K562 (cell line): ENCODE measurements around the gene FGFR1OP2. TPM values are rescaled to one million over a fixed set of nuclear protein-coding genes. Genes with fewer than 3 reads are reported as not detected.

Source experiments
- DEAF1 ChIP-seq: fragments of 450-650 bp; formaldehyde crosslinking; IDR thresholded peaks from 2 replicates; pipeline ENCODE4 v1.4.0; 2020; ENCODE audit warnings: mild to moderate bottlenecking, moderate library complexity
- EP300 ChIP-seq: IDR thresholded peaks from 2 replicates; pipeline ENCODE4 v1.6.1; 2012; ENCODE audit warnings: low read length, improper control_type of control experiment
- GTF2E2 ChIP-seq: fragments of 200-800 bp; sonication (Bioruptor generic); IDR thresholded peaks from 2 replicates; pipeline ENCODE4 v1.6.1; 2016; ENCODE audit warnings: missing genetic modification characterization, missing compliant biosample characterization
- HMGN3 ChIP-seq: IDR thresholded peaks from 2 replicates; pipeline ENCODE4 v1.6.1; 2011; ENCODE audit warnings: borderline replicate concordance, low read depth, mild to moderate bottlenecking, mixed read lengths, low read length; ENCODE audit not compliant: insufficient read length; ENCODE audit errors: extremely low read depth
- KDM5B ChIP-seq: fragments of 200-600 bp; sonication (generic); IDR thresholded peaks from 2 replicates; pipeline ENCODE4 v1.6.1; 2012; ENCODE audit warnings: low read depth, mild to moderate bottlenecking, moderate library complexity, low read length, control low read depth, inconsistent platforms; ENCODE audit not compliant: insufficient replicate concordance
- NR1H2 ChIP-seq: sonication (generic); formaldehyde crosslinking; IDR thresholded peaks from 2 replicates; pipeline ENCODE4 v1.4.0; 2020; ENCODE audit warnings: mild to moderate bottlenecking, missing genetic modification reagents
- POLR2A ChIP-seq: fragments of 450-650 bp; conservative IDR thresholded peaks from 2 replicates; pipeline ENCODE4 v1.6.1; 2016
- RBM39 ChIP-seq: fragments of 200-400 bp; formaldehyde crosslinking; optimal IDR thresholded peaks from 2 replicates; pipeline ENCODE3; 2018; ENCODE audit warnings: low read depth, low read length
- REST ChIP-seq, 2 experiments: fragments of 450-650 bp; formaldehyde crosslinking in 1 of 2; IDR thresholded peaks; 2 replicates each; pipeline versions ENCODE4 v1.4.0 to v1.6.1; 2014 to 2020; ENCODE audit warnings: mild to moderate bottlenecking in 2 of 2, borderline replicate concordance in 1 of 2, low read depth in 1 of 2
- RNF2 ChIP-seq: sonication (generic); IDR thresholded peaks from 2 replicates; pipeline ENCODE4 v1.6.1; 2016
- SLC30A9 ChIP-seq: fragments of 250-450 bp; sonication (Bioruptor Pico); IDR thresholded peaks from 2 replicates; pipeline ENCODE4 v1.8.0; 2022; ENCODE audit warnings: mild to moderate bottlenecking, moderate library complexity
- SMARCB1 ChIP-seq: IDR thresholded peaks from 2 replicates; pipeline ENCODE4 v1.6.1; 2011; ENCODE audit warnings: improper control_type of control experiment, low read depth; ENCODE audit not compliant: insufficient read length
- YY1 ChIP-seq, 3 experiments: IDR thresholded peaks; 2 replicates each; pipeline ENCODE4 v1.6.1; 2011; ENCODE audit warnings: low read length in 2 of 3, mild to moderate bottlenecking in 2 of 3, moderate library complexity in 2 of 3, borderline replicate concordance in 1 of 3, control low read depth in 1 of 3, low read depth in 1 of 3; ENCODE audit not compliant: insufficient read depth in 3 of 3, insufficient replicate concordance in 2 of 3, control insufficient read depth in 1 of 3, insufficient read length in 1 of 3; ENCODE audit errors: extremely low read depth in 1 of 3
- ZBTB9 ChIP-seq: fragments of 450-650 bp; formaldehyde crosslinking; IDR thresholded peaks from 2 replicates; pipeline ENCODE4 v1.4.0; 2020; ENCODE audit warnings: mild to moderate bottlenecking, moderate library complexity
- ZNF263 ChIP-seq: sonication (generic); formaldehyde crosslinking; IDR thresholded peaks from 2 replicates; pipeline ENCODE4 v1.8.0; 2022; ENCODE audit warnings: mild to moderate bottlenecking, missing genetic modification reagents, borderline replicate concordance
- polyA plus RNA-seq, 8 experiments: library from polyadenylated mRNA; depleted of rRNA in 4 of 8; stranded (reverse) in 5 of 8; unstranded in 3 of 8; fragments of >200 nt; fragmentation: Nextera tagmentation in 2 of 8; fragmentation: Illumina TruSeq in 1 of 8; extraction: Ambion mirVana in 2 of 8; extraction: Trizol in 1 of 8; gene quantifications; 2 replicates each; pipeline versions ENCODE4 v1.2.1 to v1.2.3, GENCODE V29; 2011 to 2014; ENCODE audit warnings: inconsistent platforms in 1 of 8, missing spikeins in 1 of 8
- total RNA-seq, 7 experiments: library from RNA; depleted of rRNA in 6 of 7; stranded (reverse); fragments of >200 nt in 6 of 7; fragmentation: Illumina TruSeq in 2 of 7; extraction: Trizol in 2 of 7; gene quantifications; 2 replicates each; pipeline versions ENCODE4 v1.2.1 to v1.2.3, GENCODE V29; 2011 to 2021; ENCODE audit warnings: low replicate concordance in 1 of 7

The FGFR1OP2 gene
- total and polyA plus RNA-seq, 9 of the 15 experiments (the other 6 are each of a cell fraction or from before 2014, with no cell fraction given): 31.6 to 49.0 (median 37.1) TPM

DNA sequence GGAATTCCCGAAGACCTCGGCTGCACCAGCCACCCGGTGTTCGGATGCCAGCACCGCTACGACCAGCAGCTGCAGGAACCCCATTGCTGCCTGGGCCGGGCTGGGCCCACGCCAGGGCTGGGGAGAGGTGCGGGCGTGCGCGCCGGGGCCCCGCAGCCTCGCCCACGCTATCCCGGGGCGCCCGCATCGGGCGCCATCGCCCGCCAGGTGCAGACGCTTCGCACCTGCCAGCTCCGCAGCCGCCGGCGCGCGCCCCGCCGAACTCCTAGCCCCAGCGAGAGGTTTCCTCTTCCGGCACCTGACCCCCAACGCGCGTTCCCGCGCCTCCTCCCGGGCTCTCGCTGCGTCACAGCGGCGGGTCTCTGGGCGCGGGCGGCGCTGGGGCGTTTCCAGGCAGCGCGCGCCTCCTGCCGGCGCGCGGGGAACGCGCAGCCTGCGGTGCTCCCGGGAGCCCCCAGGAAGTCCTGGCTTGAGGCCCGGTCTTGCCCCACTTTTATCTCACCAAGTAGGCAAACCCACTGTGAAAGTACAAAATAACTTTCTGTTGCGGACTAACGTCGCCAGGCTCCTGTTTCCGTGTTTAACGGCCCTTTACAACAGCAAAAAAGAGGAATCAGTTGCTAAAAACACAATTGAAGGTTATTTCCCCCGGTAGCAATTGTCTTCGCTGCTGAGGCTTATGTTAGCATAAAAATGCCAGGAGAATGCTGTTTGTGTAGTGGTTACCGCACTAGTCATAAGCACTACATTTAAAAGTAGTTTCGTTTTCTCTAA, 76.0 kb downstream of the FGFR1OP2 start, which contains the start of gene TM7SF3 (continued):
- TF ChIP-seq REST (IDR thresholded peaks at IDR 0.05; ENCODE audit: borderline replicate concordance): peak; percentile 82
- peak; percentile 67; the same call in 1 of the 2 replicates for TF ChIP-seq REST (CRISPR knock-in tag; IDR thresholded peaks at IDR 0.05; ENCODE audit: low read depth)
- TF ChIP-seq HMGN3: peak; percentile 96
- TF ChIP-seq RBM39: no peak
- 0 out of 2 replicates have a peak, but pooled peaks have one; percentile 33 for TF ChIP-seq EP300
- TF ChIP-seq KDM5B: peak; percentile 70
- TF ChIP-seq YY1 (IDR thresholded peaks at IDR 0.05; ENCODE audit: borderline replicate concordance in 1 of 3, control insufficient read depth in 1 of 3, extremely low read depth in 1 of 3, insufficient read depth in 3 of 3, insufficient read length in 1 of 3, insufficient replicate concordance in 2 of 3, low read depth in 1 of 3, low read length in 2 of 3): peak in 2 of 3 experiments; percentile 38 to 54
- peak; percentile 98 for TF ChIP-seq ZNF263 (CRISPR knock-in tag)
- no peak for TF ChIP-seq SMARCB1
- TF ChIP-seq ZBTB9 (CRISPR knock-in tag): peak; percentile 53; the same call in 1 of the 2 replicates
- 0 out of 2 replicates have a peak, but pooled peaks have one; percentile 22 for TF ChIP-seq POLR2A
- TF ChIP-seq SLC30A9 (CRISPR knock-in tag): no peak
- TF ChIP-seq RNF2: peak; percentile 65; the same call in 1 of the 2 replicates
- TF ChIP-seq NR1H2 (CRISPR knock-in tag): no peak
- peak; percentile 81; the same call in 1 of the 2 replicates for TF ChIP-seq GTF2E2 (tag)
- TF ChIP-seq DEAF1: peak; percentile 89
